Stimulated activated CD4-positive, alpha-beta T cell treated with anti-CD3 and anti-CD28 coated beads, Interleukin-1b, Interleukin-23, amount 100 ng/mL, for 48 hours (primary cell): ENCODE results near the gene UBE2E1.

Experiments
- DNase-seq: peaks from one replicate; pipeline ENCODE4 v3.0.0-alpha.2; 2020

UBE2E1 gene

DNA sequence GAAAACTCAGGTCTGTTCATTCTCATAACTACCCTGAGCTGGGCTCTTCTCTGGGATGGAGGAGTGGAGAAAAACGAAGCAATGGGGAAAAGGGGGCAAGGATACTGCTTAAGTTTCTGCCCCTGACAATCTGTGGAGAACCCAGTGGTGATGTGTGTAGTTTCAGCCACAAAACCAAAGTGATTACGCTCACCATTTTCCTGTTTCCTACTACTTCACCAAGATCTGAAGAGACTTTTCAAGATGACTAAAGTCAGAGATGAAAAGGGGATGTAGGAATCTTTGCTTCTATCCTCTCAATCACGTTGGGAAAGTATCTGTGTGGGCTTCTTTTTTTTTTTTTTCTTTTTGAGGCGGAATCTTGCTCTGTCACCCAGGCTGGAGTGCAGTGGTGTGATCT is 8.3 kb upstream of the UBE2E1 start:
- no peak for DNase-seq

DNA sequence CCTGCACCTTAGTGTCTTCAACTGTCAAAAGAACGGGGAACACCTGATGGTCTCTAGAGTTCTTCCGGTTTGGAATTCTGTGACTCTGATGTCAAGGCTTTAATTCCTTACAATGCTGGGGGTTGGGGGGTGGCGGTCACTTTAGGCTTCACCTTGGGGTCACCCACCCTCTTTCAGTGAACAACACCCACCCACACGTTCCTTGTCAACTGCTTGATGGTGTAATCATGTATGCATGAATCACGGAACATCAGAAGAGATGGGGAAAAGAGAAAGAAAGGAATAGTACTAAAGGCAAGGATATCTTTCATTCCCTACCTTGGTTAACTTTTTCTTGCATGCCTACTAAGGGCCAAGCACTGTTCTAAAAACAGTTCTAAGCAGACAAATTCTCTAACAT is 7.3 kb upstream of the UBE2E1 start:
- no peak for DNase-seq

DNA sequence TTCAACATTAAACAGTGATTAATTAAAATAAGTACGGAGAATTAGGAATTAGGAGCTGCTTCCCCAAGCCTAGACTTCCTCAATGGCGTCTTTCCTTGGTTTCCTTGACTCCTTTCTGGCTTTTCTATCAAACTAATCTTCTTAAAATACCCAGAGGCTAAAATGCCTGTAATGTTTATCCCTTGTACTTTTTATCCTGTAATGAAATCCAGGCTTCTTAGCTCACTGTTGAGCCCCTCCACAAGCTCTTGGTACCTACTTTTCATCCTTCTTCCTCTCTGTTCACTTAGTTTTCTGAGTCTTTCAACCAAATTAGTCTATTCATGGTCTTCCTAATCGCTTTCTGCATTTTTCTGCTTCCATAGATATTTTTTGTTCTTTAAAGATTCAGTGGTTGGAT is 6.9 kb upstream of the UBE2E1 start:
- DNase-seq = no peak

DNA sequence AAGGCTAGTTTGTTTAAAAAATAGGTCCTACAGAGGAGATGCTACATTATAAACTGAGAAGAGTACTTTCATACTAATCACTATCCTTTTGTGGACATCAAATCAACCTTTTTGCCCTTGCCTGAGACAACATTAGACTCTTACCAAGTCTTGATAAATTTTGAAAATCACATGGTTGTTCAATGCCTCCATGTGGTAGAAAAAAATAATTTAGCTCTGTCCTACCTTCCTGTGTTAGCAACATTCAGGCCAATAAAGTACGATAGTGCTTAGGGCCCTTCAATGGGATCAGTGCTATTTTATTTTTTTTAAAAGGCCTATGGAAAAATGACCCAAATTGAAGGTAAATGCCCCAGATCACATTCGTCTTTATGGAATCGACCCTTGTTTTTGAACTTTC is 5.0 kb upstream of the UBE2E1 start:
- DNase-seq = no peak

DNA sequence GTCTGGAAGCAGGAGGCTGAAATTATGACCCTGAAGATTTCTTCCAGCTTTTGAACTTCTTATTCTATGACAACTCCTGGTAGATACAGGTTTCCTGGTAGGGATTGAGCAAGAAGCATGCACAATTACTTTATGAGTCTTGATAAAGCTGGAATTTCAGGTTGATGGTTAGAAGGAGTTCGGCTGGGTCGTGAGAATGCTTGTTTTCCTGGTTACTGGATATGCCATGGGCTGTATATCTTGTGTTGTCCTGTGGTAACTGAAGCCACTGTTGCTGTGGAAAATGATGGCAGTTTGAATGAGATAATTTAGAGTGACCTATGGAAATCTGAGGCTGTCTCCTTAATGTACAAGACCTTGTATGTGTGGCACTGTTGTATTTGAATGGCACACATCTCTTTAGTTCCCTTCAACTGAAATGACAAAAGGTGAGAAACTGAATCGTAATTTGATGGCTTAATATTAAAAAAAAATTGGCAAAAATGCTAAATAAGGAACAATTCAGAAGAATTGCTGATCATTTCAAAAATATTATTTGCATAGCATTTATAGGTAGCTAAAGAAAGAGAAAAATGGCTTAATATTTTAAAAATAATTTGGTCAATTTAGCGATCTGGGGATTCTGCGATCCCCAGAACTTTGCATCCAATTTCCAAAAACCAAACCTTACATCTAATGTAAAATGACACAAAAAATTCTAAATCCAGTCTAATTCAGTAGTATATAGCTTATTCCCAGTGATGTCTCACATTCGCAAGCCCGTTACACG is 1.1 kb upstream of the UBE2E1 start:
- DNase-seq = no peak

DNA sequence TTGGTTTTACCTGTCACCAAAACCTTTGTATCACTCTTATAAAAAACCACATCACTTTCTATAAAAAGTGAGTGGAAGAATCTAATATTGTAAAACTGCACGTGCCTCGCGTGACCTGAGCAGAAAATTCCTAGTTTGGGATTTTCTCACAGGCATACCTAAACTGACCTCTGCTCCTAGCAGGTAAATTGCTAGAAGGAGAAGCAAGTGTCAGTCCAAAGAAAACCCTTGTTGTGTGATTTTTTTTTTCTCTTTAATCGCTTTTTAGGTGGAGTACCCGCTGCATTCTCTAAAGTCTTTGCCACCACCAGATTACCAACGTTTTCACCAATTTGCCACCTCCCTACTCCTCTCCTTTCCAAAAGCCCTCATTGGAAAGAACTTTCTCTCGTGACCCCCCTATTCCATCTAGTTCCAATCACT is 534 bp upstream of the UBE2E1 start:
- DNase-seq = no peak

DNA sequence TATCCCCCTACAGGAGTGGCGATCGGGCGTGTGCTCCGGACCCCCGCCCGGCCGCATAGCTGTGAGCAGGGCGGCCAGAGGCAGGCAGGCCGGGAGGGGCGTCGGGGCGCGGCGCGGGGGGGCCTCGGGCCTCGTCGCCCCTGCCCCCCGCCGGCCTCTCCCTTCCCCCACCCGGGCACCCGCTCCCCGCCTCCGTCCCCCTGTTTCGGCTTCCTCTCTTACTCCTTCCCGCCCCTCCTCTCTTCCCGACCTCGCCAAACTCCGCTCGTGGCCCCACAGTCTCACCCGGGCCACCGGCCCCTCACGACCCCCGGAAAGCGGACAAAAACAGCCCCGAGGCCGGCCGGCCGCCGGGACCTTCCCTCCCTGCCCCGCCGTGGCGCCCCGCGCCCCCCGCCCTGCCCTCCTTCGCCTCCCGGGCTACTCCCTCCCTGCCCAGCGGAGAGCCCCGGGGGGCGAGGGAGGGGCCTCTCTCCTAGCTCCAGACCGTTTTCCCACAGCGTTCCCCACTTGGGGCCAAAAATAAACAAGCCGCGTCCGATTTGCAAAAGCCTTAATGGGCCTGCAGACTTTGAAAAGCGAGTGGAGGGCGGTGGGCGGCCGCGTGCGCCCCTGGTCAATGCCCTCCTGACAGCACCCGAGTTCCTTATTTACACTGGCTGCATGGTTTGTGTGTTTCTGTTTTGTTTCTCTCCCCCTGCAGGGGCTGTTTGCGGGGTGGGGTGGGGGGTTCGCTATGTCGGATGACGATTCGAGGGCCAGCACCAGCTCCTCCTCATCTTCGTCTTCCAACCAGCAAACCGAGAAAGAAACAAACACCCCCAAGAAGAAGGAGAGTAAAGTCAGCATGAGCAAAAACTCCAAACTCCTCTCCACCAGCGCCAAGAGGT is 1.0 kb downstream of the UBE2E1 start:
- DNase-seq = no peak

DNA sequence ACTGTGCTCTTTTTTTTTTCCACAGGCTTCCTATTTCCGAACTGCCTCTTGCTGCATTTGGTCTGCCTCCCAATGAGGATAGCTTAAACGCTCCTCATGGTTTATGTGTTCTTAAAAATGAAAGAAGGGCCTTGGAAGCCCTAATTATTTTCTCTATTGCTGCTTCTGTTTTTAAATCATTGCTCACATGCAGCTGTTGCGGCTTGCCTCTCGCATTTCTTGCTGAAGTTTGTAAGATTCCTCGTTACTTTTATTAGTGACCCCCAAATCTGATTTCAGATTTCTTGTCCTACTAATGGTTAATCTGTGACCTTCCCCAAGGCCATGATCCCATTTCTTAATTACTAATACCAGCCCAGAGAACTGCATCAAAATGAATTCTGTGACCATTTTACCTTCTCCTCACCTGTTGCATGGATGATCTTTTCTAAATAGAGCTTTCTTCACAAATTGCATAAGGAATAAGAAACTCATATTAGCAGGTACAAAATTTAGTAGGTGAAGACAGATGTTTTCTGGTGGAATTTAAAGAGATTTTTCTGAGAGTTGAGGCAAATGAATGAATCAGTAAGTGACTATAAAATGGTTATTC is 1.8 kb downstream of the UBE2E1 start:
- no peak for DNase-seq

DNA sequence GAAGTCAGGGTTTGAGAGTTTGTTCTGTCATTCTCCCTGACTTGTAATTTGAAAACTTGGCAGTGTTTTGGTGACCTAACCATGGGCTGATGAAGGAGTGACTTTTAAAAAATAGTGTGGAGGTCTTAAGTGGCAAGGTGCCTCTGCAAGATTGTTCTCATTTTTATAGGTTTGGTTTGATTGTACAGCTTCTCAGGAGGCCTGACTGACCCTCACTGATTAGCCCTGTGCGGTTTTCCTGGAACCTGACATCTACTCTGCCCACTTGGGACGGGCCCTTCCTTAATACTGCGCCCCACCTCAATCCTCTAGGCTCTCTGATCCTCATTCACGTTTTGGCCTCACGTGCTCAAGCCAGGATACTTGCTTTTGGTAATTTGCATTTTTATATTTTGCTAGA is 2.8 kb downstream of the UBE2E1 start:
- no peak for DNase-seq

DNA sequence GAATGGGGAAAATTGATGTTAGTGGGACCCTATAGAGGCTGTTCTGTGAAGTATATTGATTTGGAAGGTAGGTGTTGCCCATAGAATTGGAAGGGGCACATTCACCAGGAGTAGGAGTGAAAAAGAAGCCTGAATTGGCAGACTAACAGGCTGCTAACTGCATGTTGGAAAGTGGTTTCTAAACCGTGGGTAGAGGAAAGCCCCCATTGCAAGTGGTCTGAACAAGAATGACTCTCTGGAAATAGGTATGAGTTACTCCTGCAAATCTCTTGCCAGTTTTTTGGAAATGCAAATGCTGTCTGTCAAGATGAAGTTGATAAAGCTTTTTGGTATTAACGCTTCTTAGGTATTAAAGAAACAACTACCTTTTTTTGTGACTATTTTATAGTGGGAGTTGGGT is 3.5 kb downstream of the UBE2E1 start:
- no peak for DNase-seq

DNA sequence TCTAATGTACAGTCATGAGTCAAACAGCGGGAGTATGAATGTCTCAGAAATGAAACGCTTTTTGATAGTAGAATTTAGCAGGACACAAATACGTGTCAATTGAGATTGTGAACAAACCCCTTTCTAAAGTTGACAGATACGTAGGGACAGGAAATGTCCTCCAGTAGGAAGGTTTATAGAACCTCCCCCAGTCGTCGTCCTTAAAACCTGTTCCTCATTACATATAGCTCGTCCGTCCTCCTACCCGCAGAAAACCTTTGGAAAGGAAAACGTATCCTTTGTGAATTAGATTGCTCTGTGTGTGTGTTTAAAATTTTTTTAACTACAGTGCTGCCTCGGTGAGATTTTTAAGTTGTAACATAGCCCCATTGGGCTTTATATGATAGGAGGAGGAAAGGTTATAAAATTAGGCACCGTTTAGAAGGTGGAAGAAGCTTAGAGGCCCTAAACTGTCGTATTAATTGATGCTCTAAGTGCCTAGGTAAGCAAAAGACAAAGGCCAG is 4.1 kb downstream of the UBE2E1 start:
- no peak for DNase-seq

DNA sequence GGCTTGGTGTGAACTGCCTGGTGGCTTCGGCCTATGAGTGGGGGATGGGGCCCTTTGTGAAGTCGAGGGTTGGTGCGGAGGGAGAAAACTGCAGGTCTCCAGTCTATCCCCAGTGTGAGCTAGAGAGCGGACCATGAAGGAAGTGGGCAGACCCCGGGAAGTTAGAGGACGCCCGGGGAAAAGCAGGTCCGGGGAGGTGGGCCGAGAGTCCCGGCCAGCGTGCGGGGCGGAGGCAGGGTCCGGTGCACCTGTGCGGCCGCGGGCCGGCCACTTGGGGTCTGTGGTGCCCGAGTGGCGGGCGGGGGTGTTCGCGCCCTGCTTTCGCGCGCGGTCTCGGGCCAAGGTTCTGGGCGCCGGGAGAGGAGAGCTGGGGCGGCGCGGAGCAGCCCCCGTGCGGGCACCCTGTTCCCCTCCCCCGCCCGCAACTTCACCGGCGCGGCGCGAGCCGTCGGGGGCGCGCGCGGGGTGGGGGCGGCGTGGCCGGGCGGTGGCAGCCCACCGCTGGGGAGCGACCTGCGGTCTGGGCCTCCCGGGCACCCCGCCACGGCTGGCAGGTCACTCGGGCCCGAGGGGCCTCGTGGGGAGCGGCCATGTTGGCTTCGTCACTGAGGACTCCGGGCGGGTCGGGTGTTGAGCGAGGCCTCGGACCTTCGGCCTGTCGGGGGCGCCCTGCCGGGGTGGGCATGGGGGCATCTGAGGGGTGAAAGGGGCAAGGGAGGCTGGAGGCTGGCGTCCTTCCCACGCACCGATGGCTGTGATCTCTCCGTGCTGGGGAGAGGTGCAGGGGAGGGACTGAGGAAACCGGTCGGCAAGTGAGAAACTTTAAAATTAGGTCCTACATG is 4.8 kb downstream of the UBE2E1 start:
- DNase-seq = peak; percentile 43

DNA sequence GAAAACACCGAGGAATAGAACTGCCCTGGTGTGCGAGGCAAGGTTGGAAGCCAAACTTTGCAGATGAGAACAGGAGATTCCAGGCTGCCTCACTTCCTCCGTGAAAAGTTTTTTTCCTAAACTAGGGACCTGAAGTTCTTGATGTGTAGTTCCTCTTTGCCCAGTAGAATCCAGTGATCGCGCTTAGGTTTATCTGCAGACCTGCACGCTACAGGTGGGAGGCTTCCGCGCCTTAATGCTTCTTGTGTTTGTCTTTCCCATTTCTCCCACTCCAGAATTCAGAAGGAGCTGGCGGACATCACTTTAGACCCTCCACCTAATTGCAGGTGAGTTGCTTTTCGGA is 5.4 kb downstream of the UBE2E1 start:
- DNase-seq = no peak

DNA sequence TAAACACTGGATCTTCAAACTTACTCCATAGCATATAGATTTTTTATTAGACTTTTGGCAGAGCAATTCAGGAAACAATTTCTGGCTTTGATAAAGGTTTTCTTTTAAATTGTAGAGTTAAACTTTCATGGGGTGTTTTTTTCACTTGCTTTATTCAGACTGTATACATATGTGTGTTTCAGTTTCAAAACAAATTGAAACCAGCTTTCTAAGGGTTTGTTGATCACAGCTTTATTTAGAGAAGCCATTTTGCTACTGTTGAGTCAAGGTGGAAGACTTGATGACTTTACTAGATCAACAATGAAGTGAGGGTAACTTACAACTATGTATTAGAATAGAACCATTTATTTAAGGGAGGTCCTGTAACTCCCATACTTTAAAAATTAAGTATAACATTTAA is 6.2 kb downstream of the UBE2E1 start:
- no peak for DNase-seq

DNA sequence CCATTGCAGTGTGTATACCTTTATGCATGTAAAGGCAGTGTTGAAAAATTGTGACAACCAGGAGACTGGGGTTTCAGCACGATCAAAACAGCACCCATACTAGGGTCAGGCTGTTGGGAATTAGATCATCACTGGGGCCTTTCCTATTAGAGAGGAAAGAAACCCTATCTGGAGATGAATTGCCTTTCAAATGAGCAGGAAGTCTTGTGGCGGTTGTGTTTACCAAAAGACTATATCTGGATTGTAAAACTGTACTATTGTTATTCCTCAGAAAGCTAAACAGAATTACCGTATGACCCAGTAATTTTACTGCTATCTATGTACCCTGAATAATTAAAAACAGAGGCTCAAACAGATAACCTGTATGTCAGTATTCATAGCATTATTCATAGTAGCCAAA is 10.1 kb downstream of the UBE2E1 start:
- DNase-seq = no peak

DNA sequence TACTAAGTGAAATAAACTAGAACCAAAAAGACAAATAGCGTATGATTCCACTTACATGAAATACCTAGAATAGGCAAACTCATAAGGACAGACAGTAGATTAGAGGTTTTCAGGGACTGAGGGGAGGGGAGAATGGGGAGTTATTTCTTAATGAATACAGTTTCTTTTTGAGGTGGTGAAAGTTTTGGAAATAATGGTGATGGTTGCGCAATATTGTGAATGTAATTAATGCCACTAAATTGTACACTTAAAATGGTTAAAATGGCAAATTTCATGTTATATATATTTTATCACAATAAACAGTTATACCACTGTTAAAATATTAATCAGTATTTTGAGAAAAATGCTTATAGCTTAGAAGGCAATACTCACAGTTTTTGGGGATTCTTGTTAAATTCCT is 11.0 kb downstream of the UBE2E1 start:
- no peak for DNase-seq

DNA sequence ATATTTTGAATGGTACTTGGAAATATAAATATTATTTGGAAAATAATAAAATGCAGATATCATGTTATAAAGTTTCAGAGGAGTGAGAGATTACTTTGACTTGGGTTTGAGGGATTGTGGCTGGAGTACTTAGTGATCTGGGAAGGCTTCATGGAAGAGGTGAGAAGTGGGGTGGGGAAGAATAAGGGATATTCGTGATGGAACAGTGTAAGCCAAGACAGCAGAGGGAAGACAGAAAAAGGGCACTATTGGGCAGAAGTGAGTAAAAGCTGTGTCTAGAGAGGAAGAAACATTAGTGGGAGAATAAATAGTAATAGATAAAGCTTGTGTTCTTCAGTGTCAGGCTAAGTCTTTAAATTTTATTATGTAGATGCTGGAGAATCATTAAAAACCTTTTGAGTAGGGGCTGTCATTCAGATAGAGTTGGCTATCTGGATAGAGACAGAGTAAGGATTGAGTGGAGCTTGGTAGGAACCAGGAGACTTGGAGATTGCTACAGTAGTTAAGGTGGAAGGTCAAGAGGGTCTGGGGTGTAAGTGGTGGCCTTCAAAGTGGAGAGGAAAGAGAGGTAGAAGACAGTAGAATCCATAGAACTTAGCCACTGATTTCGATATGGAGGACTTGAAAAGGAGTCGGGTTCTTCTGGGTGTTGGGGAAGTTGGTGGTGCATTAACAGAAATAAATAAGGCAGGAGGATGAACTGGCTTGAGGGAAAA is 11.9 kb downstream of the UBE2E1 start:
- no peak for DNase-seq

DNA sequence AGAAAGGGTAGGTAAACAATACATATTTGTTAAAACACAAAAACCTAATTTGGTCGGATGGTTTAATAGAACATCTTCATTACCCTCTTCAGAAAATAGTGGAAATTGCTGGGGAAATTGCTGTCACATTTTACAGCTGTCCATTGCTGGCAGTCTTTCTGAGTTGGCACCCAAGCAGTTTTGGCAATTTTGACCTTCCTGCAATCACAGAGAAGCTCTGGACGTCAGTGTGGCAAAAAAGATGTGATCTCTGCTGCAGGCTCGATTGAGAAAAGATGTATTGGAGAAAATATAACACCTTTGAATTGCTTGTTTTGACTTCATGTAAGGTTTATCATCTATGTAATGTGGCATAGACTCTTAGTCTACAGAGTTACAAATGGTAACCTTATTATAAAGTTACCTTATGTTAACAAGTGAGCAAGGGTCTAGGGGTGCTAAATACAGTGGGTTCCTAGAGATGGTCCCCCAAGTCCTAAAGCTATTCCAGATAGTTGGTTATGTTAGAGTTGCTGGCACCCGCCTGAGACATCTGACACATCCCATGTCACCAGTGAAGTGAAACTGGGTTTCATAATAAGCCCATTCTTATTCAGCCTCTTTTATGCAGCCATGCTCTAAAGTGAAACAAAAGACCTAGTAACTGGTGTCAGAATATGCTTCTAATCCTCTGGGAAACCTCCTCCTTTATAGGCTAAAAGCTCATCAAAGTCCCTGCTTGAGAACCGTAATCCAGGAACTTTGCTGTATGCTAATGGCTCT is 14.0 kb downstream of the UBE2E1 start:
- DNase-seq = no peak

DNA sequence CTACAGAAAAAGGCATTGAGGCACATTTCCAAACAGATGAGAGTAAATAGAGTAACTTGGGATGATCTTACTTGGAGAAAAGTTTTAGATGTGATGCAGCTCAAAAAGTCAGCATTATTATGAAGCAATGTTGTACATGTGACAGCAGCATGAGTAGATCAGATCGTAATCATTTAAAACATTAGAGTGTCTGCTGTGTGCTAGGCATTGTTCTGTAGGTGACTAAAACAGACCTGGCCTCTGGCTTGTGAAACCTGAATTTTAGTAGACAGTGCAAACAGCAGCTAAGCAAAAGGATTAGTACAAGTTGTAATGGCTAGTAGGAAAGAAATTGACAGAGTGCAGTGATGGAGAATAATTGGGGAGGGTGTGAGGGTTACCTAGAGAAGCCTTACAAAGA is 15.1 kb downstream of the UBE2E1 start:
- no peak for DNase-seq

DNA sequence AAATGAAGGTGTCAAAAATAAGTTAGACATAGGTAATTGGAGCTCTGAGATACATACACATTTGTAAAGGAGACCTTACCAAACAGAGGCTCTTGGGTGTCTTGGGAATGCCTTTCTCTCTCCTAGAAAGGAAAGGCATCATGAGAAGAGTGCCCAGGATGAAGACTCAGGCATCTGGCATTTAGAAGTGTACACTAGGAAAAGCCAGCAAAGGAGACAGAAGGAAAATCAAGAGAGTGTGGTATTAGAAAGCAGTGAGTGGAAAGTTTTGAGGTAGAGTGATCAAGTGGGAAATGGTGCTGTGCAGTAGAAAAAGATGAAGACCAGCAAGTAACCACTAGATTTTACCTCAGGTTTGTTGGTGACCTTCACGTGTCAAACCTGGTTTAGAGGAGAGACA is 16.1 kb downstream of the UBE2E1 start:
- DNase-seq = no peak

DNA sequence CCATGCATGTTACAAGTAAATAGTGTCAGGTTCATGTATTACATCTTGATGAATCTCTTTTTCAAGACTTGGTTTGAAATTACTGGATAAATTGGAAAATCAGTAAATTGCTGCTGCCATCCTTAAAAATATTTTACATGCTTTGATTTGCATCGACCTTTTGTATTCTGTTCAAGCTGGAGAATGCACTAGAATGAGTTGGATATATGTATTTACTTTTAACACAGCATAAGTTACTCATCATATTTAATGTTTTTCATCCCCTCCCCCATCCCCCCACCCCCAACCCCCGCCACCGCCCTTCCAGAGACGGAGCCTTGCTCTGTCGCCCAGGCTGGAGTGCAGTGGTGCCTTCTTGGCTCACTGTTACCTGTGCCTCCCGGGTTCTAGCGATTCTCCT is 16.8 kb downstream of the UBE2E1 start:
- DNase-seq = no peak

DNA sequence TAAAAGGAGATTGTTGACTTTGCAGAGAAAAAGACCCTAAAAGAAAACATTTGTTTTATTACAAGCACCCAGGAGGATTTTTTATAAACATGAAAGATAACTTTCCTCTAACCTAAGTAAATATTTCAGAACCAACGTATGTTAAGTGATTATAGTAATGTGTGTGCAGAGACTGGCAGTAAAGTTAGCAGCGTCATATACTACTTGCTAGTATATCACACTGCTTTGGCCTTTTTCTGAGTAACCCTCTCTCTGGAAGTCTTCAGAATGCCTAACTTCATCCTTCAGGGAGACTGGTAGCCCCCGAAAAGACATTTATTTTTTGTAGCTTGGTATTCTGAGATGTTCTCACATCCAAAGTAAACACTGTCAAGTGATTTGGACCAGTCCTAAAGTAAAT is 17.9 kb downstream of the UBE2E1 start:
- no peak for DNase-seq
